Natural killer cell (primary cell): ENCODE measurements around the gene FOXN3. TPM values are rescaled to one million over a fixed set of nuclear protein-coding genes. Genes with fewer than 3 reads are reported as not detected.
A peak's percentile ranks its signal among the peaks of the same experiment; 100 is the strongest.

Experiments
- ATAC-seq, 3 donors: fragments of 150-1000 bp in 2 of 3; fragments of 200-7000 bp in 1 of 3; cut with Tn5 transposase; 1 replicate in 1 of 3; 2 replicates in 2 of 3; pipeline ENCODE4 v1.10.0; 2021; ENCODE audit warnings: mild to moderate bottlenecking in 2 of 3, moderate library complexity in 2 of 3
- DNase-seq, 2 donors: peaks; one replicate each; pipeline versions ENCODE4 v3.0.0 to v3.0.0-alpha.2; 2013 to 2021; ENCODE audit warnings: mixed read lengths in 1 of 2
- H3K27ac ChIP-seq: one replicate; pipeline ENCODE4 v1.5.1; 2013; ENCODE audit warnings: mild to moderate bottlenecking, low read length
- H3K27me3 ChIP-seq: one replicate; pipeline ENCODE4 v1.6.1; 2013; ENCODE audit warnings: low read length; ENCODE audit not compliant: control insufficient read depth, insufficient read depth
- H3K36me3 ChIP-seq: one replicate; pipeline ENCODE4 v1.6.1; 2013; ENCODE audit warnings: low read length; ENCODE audit not compliant: control insufficient read depth, insufficient read depth
- H3K4me1 ChIP-seq: one replicate; pipeline ENCODE4 v1.6.1; 2013; ENCODE audit warnings: low read length; ENCODE audit not compliant: control insufficient read depth, insufficient read depth
- H3K4me3 ChIP-seq: one replicate; pipeline ENCODE4 v1.5.1; 2013; ENCODE audit warnings: low read length
- H3K9me3 ChIP-seq: one replicate; pipeline ENCODE4 v1.6.1; 2013; ENCODE audit warnings: low read length; ENCODE audit not compliant: control insufficient read depth, insufficient read depth
- H3K27ac Mint-ChIP-seq, 2 donors: one replicate each; pipeline ENCODE4 v1.8.0; 2022; ENCODE audit warnings: mild to moderate bottlenecking in 2 of 2, mixed read lengths in 2 of 2, moderate library complexity in 1 of 2
- H3K27me3 Mint-ChIP-seq, 2 donors: one replicate each; pipeline ENCODE4 v1.8.0; 2022; ENCODE audit warnings: low read depth in 2 of 2, mixed read lengths in 2 of 2
- H3K36me3 Mint-ChIP-seq: one replicate; pipeline ENCODE4 v1.8.0; 2022; ENCODE audit warnings: mixed read lengths
- H3K4me1 Mint-ChIP-seq, 2 donors: one replicate each; pipeline ENCODE4 v1.8.0; 2022; ENCODE audit warnings: mixed read lengths in 2 of 2
- H3K4me3 Mint-ChIP-seq: one replicate; pipeline ENCODE4 v1.8.0; 2022; ENCODE audit warnings: mild to moderate bottlenecking, moderate library complexity, mixed read lengths
- H3K9me3 Mint-ChIP-seq, 2 donors: one replicate each; pipeline ENCODE4 v1.8.0; 2022; ENCODE audit warnings: mixed read lengths in 2 of 2
- CTCF ChIP-seq: fragments of 200-600 bp; IDR thresholded peaks from one replicate; pipeline ENCODE4 v1.8.0; 2022; ENCODE audit warnings: antibody characterized with exemption
- WGBS: methylation state at CpG from one replicate; pipeline ENCODE4 v1.1.7; 2013; ENCODE audit warnings: missing lambda C conversion rate; ENCODE audit not compliant: insufficient coverage; 5-methylcytosine and 5-hydroxymethylcytosine counted together
- intact Hi-C: fragments of 100-400 bp; cut with micrococcal nuclease; formaldehyde crosslinking; loops from one replicate; pipeline ENCODE4 v1.14.2; 2022
- total RNA-seq, 4 donors: library from RNA; stranded (reverse); fragments of 120-200 nt in 1 of 4; gene quantifications; one replicate each; pipeline versions ENCODE4 v1.2.3 to v1.2.4, GENCODE V29; 2013 to 2022

Gene FOXN3
- total RNA-seq, 3 donors from 2014 or later (not counting 1 experiment from before 2014, with no cell fraction given) = 209 to 216 (median 209) TPM

- DNase-seq (peak in 1 of 2 donors; percentile 40), ATAC-seq (peak; percentile 77 to 91 (median 86))
- WGBS = 68% methylated on average over 3 of the region's 6 CpGs
- intact Hi-C loops = no loop called here
- H3K9me3 Mint-ChIP-seq = no peaks in the 10 kb centered on the region
- TF ChIP-seq CTCF = no peak
- peak overlapping the region; percentile 57 to 73 for H3K27ac Mint-ChIP-seq
- H3K27me3 Mint-ChIP-seq = no peaks in the 10 kb centered on the region
- H3K27ac ChIP-seq = peak overlapping the region; percentile 37
- H3K9me3 ChIP-seq = no peaks in the 10 kb centered on the region
- H3K36me3 ChIP-seq = peaks cover 11% of the 10 kb centered on the region
- H3K4me1 ChIP-seq = peaks cover 33% of the 10 kb centered on the region
- no peaks in the 10 kb centered on the region for H3K27me3 ChIP-seq
- peaks cover 62 to 63% of the 10 kb centered on the region in 2 donors for H3K4me1 Mint-ChIP-seq
- H3K4me3 ChIP-seq = no peak overlapping the region
- H3K36me3 Mint-ChIP-seq = no peaks in the 10 kb centered on the region
- H3K4me3 Mint-ChIP-seq = peak overlapping the region; percentile 71
Measured at GRCh38 chr14:89283327-89284060, 133.5 kb downstream of the FOXN3 start.

GRCh38 chr14:89282191-89282590 is 134.8 kb downstream of the FOXN3 start:
- Mint-ChIP-seq H3K27ac (peak overlapping the region in 1 of 2 donors; percentile 57), H3K4me3 (peak overlapping the region; percentile 50), H3K4me1 (peaks cover 70% of the 10 kb centered on the region in 2 donors), H3K9me3 (no peaks in the 10 kb centered on the region), H3K27me3 (no peaks in the 10 kb centered on the region), H3K36me3 (no peaks in the 10 kb centered on the region)
- DNase-seq (no peak), ATAC-seq (no peak)
- no peak overlapping the region for H3K4me3 ChIP-seq
- no peaks in the 10 kb centered on the region for H3K9me3 ChIP-seq
- no peak for TF ChIP-seq CTCF
- WGBS = 86% methylated on average over 4 of the region's 4 CpGs
- peaks cover 33% of the 10 kb centered on the region for H3K4me1 ChIP-seq
- H3K27me3 ChIP-seq = no peaks in the 10 kb centered on the region
- H3K27ac ChIP-seq = no peak overlapping the region
- H3K36me3 ChIP-seq = peaks cover 11% of the 10 kb centered on the region
- intact Hi-C loops = no loop called here

- Mint-ChIP-seq H3K4me3 (no peak overlapping the region), H3K4me1 (peaks cover 74 to 77% of the 10 kb centered on the region in 2 donors), H3K9me3 (no peaks in the 10 kb centered on the region), H3K27ac (no peak overlapping the region), H3K36me3 (no peaks in the 10 kb centered on the region), H3K27me3 (no peaks in the 10 kb centered on the region)
- no peak for DNase-seq
- no peak overlapping the region for H3K4me3 ChIP-seq
- no peak for TF ChIP-seq CTCF
- H3K36me3 ChIP-seq = peaks cover 9% of the 10 kb centered on the region
- no peaks in the 10 kb centered on the region for H3K9me3 ChIP-seq
- H3K27ac ChIP-seq = no peak overlapping the region
- no peaks in the 10 kb centered on the region for H3K27me3 ChIP-seq
- 87% methylated on average over 7 of the region's 10 CpGs for WGBS
- no peak for ATAC-seq
- peaks cover 37% of the 10 kb centered on the region for H3K4me1 ChIP-seq
- intact Hi-C loops = no loop called here
Measured at GRCh38 chr14:89280600-89280999, 136.4 kb downstream of the FOXN3 start.
